ENCODE data around the gene VDAC2.

DNA sequence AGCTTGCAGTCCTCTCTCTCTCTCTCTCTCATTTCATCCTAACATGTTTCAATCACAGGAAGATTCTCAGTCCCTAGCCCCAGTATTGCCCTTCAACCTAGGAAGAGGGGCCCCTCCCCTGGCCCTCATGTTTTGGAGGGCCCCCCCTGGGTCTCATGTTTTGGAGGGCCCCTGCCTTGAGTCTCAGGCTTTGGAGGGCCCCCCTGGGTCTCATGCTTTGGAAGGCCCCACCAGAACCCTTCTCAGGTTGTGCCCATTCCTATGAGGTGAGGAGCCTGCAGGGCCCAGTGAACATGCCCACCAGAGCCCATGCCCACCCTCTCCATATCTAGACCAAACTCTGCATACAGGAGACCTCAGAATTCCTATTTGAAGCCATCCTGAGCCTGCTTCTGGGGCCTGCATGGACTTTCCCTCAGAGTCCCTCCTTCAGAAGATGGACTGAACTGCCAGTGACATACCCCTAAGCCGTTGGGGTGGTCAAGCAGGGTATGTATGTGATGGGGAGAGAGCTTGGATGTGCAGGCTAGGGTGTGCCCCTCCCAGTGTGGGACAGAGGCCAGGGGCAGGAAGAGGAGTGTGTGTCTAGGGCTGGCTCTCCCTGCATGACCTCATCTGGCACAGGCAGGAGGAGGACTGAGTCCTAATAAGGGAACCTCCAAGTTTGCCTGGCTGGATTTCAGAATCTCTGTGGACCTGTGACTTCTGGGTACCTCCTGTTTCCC lies 8.1 kb upstream of the VDAC2 start:
- no peak for TF ChIP-seq FOXA1 (IDR thresholded peaks at IDR 0.05)
- TF ChIP-seq ZNF384 (IDR thresholded peaks at IDR 0.05), result no peak
- TF ChIP-seq BHLHE40 (IDR thresholded peaks at IDR 0.05; ENCODE audit: borderline replicate concordance), result no peak
- TF ChIP-seq FOXM1 (IDR thresholded peaks at IDR 0.05; ENCODE audit: borderline replicate concordance), result no peak
